GM12891 (cell line): ENCODE measurements around the gene CELSR1.

Experiments used
- DNase-seq: peaks from one replicate; pipeline ENCODE4 v3.0.0; 2011; ENCODE audit warnings: low spot score; ENCODE audit not compliant: insufficient read length
- FAIRE-seq: peaks from 2 replicates; lab custom pipeline; 2011; peaks lifted over from hg19 to GRCh38; lab: Jason Lieb, UNC
- PAX5 ChIP-seq: IDR thresholded peaks from 2 replicates; pipeline ENCODE4 v1.6.1; 2011; ENCODE audit warnings: low read length, moderate library complexity, mild to moderate bottlenecking; ENCODE audit not compliant: insufficient read depth, severe bottlenecking
- POLR2A ChIP-seq: IDR thresholded peaks from 2 replicates; pipeline ENCODE4 v1.6.1; 2011; ENCODE audit warnings: low read depth, low read length, control low read depth
- POLR2AphosphoS5 ChIP-seq: IDR thresholded peaks from 2 replicates; pipeline ENCODE4 v1.6.1; 2011; ENCODE audit warnings: low read depth, low read length, control low read depth
- POU2F2 ChIP-seq: IDR thresholded peaks from 2 replicates; pipeline ENCODE4 v1.6.1; 2011; ENCODE audit warnings: low read depth, mild to moderate bottlenecking, control low read depth, low read length, moderate library complexity
- SPI1 ChIP-seq: IDR thresholded peaks from 2 replicates; pipeline ENCODE4 v1.6.1; 2011; ENCODE audit warnings: low read depth, low read length, control low read depth
- TAF1 ChIP-seq: IDR thresholded peaks from 2 replicates; pipeline ENCODE4 v1.6.1; 2011; ENCODE audit warnings: low read depth, low read length, control low read depth

CELSR1 gene

GRCh38 chr22:46449974-46450745, 87.3 kb downstream of the CELSR1 start:
- no peak for FAIRE-seq
- TF ChIP-seq POLR2AphosphoS5, result no peak
- TF ChIP-seq POLR2A, result no peak
- TF ChIP-seq POU2F2, result no peak
- TF ChIP-seq TAF1, result no peak
- TF ChIP-seq PAX5, result no peak
- TF ChIP-seq SPI1, result no peak
- no peak for DNase-seq

DNA sequence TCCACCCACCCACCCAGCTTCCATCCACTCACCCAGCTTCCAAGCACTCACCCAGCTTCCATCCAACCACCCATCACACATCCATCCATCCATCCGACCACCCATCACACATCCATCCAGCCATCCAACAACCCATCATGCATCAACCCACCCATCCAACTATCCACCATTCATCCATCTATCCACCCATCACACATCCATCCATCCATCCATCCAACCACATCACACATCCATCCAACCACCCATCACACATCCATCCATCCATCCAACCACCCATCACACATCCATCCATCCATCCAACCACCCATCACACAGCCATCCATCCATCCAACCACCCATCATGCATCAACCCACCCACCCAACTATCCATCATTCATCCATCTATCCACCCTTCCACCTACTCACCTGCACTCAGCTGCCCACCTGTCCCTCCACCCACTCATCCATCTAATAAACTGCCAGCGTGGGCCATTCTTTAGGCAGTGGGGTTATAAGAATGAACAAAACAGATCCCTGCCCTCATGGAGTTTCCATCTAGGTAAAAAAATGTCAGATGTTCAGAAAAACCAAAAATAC, 88.2 kb downstream of the CELSR1 start:
- no peak for TF ChIP-seq POU2F2
- no peak for TF ChIP-seq POLR2A
- TF ChIP-seq POLR2AphosphoS5, result no peak
- no peak for TF ChIP-seq PAX5
- TF ChIP-seq TAF1, result no peak
- TF ChIP-seq SPI1, result no peak
- FAIRE-seq (peak; percentile 20), DNase-seq (no peak)

GRCh38 chr22:46448333-46448732, 89.1 kb downstream of the CELSR1 start:
- FAIRE-seq (no peak), DNase-seq (no peak)
- no peak for TF ChIP-seq POLR2A
- no peak for TF ChIP-seq POLR2AphosphoS5
- TF ChIP-seq SPI1, result no peak
- TF ChIP-seq TAF1, result no peak
- TF ChIP-seq POU2F2, result no peak
- no peak for TF ChIP-seq PAX5

DNA sequence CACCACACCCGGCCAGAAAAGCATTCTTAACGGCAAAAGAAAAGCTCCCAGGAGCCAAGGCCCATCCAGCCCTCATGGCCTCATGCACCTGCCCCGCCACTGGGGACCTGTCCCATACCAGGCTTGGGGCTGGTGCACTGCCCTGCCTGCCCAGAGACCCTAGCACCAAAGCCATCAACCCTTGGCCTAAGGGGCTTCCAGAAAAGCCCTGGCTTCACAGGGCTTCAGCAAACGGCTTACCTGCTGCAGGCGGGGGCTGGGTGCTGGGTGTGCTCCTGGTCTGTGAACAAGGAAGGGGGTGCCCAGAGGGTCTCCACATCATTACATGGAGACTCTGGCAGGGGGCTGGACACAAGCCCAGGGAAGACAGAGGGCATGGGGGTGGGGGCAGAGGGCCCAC, 89.5 kb downstream of the CELSR1 start:
- DNase-seq (no peak), FAIRE-seq (no peak)
- TF ChIP-seq SPI1 (no peak), POU2F2 (no peak), PAX5 (no peak), POLR2AphosphoS5 (no peak), TAF1 (no peak), POLR2A (no peak)

GRCh38 chr22:46446799-46447198, 90.6 kb downstream of the CELSR1 start:
- no peak for FAIRE-seq
- DNase-seq, result no peak
- TF ChIP-seq POU2F2 (no peak), POLR2A (no peak), TAF1 (no peak), POLR2AphosphoS5 (no peak), PAX5 (no peak), SPI1 (no peak)

- DNase-seq, result no peak
These were observed 91.5 kb downstream of the CELSR1 start for GRCh38 chr22:46445771-46446420.

DNA sequence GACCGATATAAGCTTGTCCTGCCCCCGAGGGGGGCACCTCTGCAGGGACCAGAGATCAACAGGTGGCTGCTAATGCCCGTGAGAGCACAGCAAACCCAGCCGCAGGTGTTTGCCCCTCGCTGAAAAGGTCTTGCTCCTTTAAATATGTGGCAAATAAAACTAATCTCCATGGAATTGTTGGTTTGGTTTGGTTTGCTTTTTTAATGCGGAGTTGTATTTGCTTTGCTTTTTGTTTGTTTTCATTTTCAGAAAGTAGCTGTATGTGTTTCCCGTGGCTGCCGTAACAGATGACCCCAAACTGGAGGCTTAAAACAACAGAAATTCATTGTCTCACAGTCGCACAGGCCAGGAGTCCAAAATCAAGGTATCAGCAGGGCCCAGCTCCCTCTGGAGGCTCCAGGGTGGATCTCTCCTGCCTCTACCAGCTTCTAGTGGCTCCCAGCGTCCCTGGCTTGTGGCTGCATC, 93.0 kb downstream of the CELSR1 start:
- DNase-seq (no peak), FAIRE-seq (no peak)
- TF ChIP-seq SPI1 (no peak), PAX5 (no peak), POLR2AphosphoS5 (no peak), TAF1 (no peak), POU2F2 (no peak), POLR2A (no peak)

More at GRCh38 chr22:46445771-46446420, 91.5 kb downstream of the CELSR1 start:
- FAIRE-seq, result no peak
- no peak for TF ChIP-seq TAF1
- no peak for TF ChIP-seq PAX5
- TF ChIP-seq POLR2A, result no peak
- no peak for TF ChIP-seq SPI1
- no peak for TF ChIP-seq POLR2AphosphoS5
- no peak for TF ChIP-seq POU2F2

DNA sequence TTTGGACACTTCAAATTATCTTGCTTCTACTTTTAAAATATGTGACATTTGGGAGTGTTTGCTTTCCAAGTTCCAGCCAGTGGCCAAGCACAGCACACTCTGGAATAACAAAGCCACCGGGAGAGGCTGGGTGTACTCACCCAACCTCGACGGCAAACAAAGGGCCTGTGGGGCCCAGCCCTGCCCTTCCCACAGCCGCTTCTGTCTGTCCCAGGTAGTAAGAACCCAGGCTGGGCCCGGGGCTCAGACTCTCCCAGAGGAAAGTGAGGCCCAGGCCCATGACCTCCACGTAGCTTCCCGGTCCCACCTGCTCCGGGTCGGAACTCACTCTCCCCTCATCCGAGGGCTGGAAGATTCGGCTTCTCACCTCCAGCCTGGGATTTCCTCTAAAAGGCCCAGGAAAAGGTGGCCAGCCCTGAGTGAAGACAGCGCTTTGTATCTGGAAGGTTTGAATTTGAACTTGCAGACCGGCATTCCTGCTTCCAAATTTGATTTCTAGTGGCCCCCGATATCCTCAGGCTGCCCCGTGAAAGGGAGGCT, 93.5 kb downstream of the CELSR1 start:
- no peak for DNase-seq
- FAIRE-seq, result no peak
- no peak for TF ChIP-seq PAX5
- TF ChIP-seq POU2F2, result no peak
- no peak for TF ChIP-seq SPI1
- TF ChIP-seq POLR2AphosphoS5, result no peak
- no peak for TF ChIP-seq POLR2A
- no peak for TF ChIP-seq TAF1

DNA sequence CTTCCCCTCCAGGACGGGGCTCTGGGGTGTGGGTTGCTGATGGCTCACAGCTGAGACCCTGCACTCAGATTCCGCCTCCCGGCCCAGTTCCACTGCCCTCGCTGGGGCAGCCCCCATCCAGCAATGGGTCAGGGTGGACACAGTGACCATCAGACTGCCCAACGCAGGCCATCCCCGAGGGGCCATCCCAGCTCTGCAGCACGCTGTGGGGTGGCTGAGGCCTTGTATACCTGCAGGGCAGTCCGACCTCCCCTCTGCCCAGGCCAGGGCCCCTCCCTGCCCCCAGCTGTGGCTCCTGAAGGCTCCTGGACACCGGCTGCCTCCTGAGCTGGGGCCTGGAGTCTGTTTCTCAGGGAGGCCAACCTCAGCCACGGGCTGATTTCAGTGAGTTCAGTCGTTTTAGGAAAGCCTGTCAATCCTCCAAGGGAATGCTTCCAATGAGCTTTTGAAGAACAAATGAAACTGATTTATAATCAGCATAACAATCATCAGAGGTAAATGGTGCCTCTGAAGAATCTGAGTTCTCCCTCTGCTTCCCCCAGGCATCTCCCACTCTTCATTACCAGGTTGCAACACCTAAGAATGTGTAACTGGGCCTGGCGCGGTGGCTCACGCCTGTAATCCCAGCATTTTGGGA, 95.1 kb downstream of the CELSR1 start:
- no peak for DNase-seq
- TF ChIP-seq POU2F2 (no peak), TAF1 (no peak), POLR2AphosphoS5 (no peak), SPI1 (no peak), PAX5 (no peak), POLR2A (no peak)
- FAIRE-seq, result no peak
